Inflammatory macrophage treated with lipopolysaccharide for 1 hour (primary cell): ENCODE measurements around the gene CASP10.
"Not testable (repeated sequence)": the region's sequence is repeated elsewhere in the genome, so short reads cannot be mapped to it uniquely, and the experiment has no call there.

Experiments
- DNase-seq, 2 donors: peaks; one replicate each; pipeline ENCODE4 v3.0.0-alpha.2; 2020 to 2022

The CASP10 gene

GRCh38 chr2:201182650-201183364 lies at the start of gene CASP10:
Gene CASP10 (plus strand): TSS chr2:201183141. CDS start chr2:201185778, 2,637 bp downstream.
- DNase-seq: peak; percentile 81 to 87

GRCh38 chr2:201135386-201135785 lies 47.6 kb upstream of the CASP10 start:
- DNase-seq: no peak

GRCh38 chr2:201136889-201137321 lies 46.0 kb upstream of the CASP10 start:
- DNase-seq: no peak

- no peak for DNase-seq
Measured at GRCh38 chr2:201137505-201138400, 45.2 kb upstream of the CASP10 start.

GRCh38 chr2:201138401-201138970 lies 44.5 kb upstream of the CASP10 start:
- DNase-seq: no peak

GRCh38 chr2:201138986-201139781 lies 43.8 kb upstream of the CASP10 start:
- not testable (repeated sequence) for DNase-seq

GRCh38 chr2:201139836-201140604 lies 42.9 kb upstream of the CASP10 start:
- DNase-seq: no peak

GRCh38 chr2:201144101-201145051 lies 38.6 kb upstream of the CASP10 start:
- no peak for DNase-seq

- no peak for DNase-seq
Measured at GRCh38 chr2:201148434-201148990, 34.4 kb upstream of the CASP10 start.

GRCh38 chr2:201149064-201149820 lies 33.7 kb upstream of the CASP10 start:
- DNase-seq: peak; percentile 67 to 71

GRCh38 chr2:201149821-201150165 lies 33.1 kb upstream of the CASP10 start:
- DNase-seq: not testable (repeated sequence)

GRCh38 chr2:201150454-201151020 lies 32.4 kb upstream of the CASP10 start:
- DNase-seq: no peak

- peak; percentile 76 to 91 for DNase-seq
Measured at GRCh38 chr2:201151127-201151981, 31.6 kb upstream of the CASP10 start.

GRCh38 chr2:201152517-201152916 lies 30.4 kb upstream of the CASP10 start:
- no peak for DNase-seq

- DNase-seq: no peak
Measured at GRCh38 chr2:201152999-201153815, 29.7 kb upstream of the CASP10 start.

GRCh38 chr2:201154615-201155399 lies 28.1 kb upstream of the CASP10 start:
- no peak for DNase-seq

GRCh38 chr2:201156036-201156435 lies 26.9 kb upstream of the CASP10 start:
- no peak for DNase-seq
